ENCODE measurements around the gene SP4. TPM values are rescaled to one million over a fixed set of nuclear protein-coding genes. Genes with fewer than 3 reads are reported as not detected.

SP4 gene
- 2.3 and 2.6 TPM in 2 replicates for total RNA-seq

GRCh38 chr7:21427871-21428658, at the start of gene SP4:
TSS of gene SP4 (plus strand) at chr7:21428083. CDS start at chr7:21428252, 169 bp downstream.

GRCh38 chr7:21542891-21543527, 115.1 kb downstream of the SP4 start, which contains the start of gene DNAH11:
TSS of gene DNAH11 (plus strand) at chr7:21543039. CDS start at chr7:21543246, 207 bp downstream.

Other genes with a start within 250 kb of the SP4 start
- gene DNAH11, start 115.0 kb downstream of the SP4 start, total RNA-seq: under 0.01 TPM in 1 of 2 replicates, not detected in the other